Measurements from ENCODE around the gene BEND7.

DNA sequence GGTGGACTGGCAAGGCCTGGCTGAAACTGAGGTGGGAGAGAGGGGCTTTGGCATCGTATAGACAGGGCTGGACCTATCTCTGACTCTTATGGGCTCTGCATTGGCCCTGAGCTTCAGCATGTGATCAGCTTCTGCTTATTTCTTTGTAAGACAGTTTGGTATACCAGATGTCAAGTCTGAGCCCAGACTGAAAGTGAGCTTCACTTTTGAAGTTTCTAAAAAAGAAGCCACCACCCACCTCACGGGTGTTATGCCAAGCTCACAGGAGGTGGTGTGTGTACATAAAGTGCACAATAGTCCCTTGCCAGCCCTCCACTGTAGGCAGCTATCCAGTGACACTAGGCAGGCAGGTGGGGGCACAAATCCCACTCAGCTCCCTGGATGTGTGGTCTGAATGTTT is 112.1 kb downstream of the BEND7 start:
- TF ChIP-seq POLR2AphosphoS5 (IDR thresholded peaks at IDR 0.05; ENCODE audit: insufficient read depth, low read depth, low read length) (no peak), JUN (IDR thresholded peaks at IDR 0.05; ENCODE audit: borderline replicate concordance, insufficient read depth, insufficient read length, low read depth) (no peak), POLR2A (IDR thresholded peaks at IDR 0.05; ENCODE audit: low read depth, low read length) (no peak)
- TF ChIP-seq, protein P1, sequence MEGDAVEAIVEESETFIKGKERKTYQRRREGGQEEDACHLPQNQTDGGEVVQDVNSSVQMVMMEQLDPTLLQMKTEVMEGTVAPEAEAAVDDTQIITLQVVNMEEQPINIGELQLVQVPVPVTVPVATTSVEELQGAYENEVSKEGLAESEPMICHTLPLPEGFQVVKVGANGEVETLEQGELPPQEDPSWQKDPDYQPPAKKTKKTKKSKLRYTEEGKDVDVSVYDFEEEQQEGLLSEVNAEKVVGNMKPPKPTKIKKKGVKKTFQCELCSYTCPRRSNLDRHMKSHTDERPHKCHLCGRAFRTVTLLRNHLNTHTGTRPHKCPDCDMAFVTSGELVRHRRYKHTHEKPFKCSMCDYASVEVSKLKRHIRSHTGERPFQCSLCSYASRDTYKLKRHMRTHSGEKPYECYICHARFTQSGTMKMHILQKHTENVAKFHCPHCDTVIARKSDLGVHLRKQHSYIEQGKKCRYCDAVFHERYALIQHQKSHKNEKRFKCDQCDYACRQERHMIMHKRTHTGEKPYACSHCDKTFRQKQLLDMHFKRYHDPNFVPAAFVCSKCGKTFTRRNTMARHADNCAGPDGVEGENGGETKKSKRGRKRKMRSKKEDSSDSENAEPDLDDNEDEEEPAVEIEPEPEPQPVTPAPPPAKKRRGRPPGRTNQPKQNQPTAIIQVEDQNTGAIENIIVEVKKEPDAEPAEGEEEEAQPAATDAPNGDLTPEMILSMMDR (IDR thresholded peaks at IDR 0.05; ENCODE audit: extremely low read depth in 1 of 2, insufficient read depth in 1 of 2, low read depth in 1 of 2, low read length in 2 of 2) = no peak
